GF-D8 (cell line): ENCODE data around the gene DENND2C.

Experiments used
- DNase-seq: peaks from one replicate; lab custom pipeline; 2025; lab: John Stamatoyannopoulos, UW

The DENND2C gene, protein sequence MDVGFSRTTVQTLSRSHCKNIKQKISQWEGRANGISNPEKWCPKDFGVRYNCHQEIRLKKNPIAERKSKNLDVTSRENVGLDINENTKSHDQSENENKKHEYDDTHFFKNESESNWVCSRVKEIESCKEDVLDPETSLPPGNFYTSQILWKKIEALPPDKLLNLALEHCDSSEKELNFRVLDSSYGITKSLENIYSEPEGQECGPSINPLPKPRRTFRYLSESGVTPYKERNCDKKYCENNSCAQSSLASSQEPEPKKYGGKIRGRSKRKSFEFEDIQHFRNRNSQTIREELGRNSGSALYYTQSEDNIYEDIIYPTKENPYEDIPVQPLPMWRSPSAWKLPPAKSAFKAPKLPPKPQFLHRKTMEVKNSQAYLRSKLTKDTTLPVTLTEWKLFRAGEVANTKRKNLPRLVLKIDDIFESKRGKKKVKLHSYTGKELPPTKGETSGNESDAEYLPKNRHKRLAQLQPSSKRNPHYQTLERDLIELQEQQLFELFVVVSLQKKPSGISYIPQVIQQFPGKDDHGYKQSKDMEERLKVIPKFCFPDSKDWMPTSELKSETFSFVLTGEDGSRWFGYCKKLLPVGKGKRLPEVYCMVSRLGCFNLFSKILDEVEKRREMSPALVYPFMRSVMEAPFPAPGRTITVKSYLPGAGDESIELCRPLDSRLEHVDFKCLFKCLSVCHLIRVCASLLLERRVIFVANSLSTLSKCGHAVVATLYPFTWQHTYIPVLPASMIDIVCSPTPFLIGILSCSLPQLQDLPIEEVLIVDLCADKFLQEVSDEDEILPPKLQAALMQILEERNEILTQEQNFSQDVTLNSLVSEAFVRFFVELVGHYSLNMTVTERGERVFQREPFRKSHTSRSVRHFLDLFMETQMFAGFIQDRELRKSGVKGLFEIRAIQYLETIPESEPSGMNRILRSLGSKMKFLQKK

DNA sequence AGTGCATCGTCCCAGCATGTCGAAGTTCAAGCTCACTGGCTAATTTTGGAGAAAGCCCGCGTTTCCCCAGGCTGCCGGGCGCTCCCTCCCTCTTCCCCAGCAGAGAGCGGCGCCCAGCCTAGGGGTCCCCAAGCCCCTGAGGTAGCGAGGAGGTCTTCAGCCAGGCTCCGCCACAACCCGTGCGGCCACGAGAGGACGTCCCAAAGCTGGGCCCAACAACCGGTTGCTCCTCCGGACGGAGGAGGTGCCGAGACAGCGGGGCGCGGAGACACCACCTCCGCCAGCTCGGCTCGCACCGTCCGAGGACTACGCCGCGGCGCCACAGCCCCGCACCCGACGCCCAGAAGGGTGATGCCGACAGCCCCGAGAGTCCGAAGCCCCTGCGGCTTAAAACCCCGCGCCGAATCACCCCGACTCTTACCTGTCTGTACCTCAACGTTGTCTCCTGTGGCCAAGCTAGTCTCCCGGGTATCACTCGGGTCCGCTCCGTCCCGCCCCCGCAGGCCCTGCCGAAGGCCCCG, at the start of gene DENND2C:
TSS of gene DENND2C (minus strand) at position 488 of the 521 bp plus-strand sequence. CDS start 44,065 bp downstream, outside the sequence.
- no peak for DNase-seq

DNA sequence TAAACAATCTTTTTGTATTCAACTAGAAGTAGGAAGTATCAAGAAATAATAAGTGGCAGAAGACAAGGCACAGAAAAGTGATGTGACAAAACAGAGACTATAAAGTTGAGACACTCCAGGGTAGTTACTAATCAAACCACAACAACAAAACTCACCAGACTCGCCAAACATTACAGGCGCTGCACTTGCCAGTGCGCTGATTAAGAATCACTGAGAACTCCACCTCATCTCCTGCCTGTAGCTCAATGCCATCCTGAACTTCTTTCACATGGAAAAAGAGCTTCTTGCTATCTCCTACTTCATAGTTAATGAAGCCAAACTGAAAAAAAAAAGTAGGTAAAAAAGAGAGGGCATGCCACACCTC, 49.6 kb upstream of the DENND2C start:
- DNase-seq: no peak

DNA sequence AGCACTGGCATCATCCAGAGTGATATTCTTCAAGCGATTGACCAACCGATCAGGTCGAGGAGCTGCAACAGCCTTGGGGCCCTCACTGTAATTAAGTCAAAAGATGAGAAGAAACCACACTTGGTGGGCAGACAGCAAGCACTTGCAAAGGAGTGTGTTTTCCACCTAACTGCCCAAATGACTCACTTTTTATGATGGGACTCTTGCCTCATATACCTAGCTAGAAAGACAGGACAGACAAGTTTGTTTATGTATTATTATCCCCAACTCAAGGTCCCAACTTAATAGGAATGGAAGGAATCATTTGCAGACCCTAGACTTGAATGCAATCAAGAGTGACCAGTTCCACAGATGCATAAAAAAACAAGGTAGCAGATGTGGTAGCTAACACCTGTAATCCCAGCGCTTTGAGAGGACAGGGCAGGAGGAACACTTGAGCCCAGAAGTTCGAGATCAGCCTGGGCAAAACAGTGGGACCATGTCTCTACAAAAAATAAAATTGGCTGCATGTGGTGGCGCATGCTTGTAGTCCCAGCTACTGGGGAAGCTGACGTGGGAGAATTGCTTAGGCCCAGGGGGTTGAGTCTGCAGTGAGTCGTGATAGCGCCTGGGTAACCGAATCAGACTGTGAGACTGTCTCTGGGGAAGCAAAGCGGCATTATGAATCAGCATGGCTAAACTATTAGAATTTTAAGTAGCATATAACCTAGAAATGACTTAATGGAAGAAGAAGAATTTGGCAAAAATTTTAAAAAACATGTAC, 49.0 kb upstream of the DENND2C start:
- no peak for DNase-seq

DNA sequence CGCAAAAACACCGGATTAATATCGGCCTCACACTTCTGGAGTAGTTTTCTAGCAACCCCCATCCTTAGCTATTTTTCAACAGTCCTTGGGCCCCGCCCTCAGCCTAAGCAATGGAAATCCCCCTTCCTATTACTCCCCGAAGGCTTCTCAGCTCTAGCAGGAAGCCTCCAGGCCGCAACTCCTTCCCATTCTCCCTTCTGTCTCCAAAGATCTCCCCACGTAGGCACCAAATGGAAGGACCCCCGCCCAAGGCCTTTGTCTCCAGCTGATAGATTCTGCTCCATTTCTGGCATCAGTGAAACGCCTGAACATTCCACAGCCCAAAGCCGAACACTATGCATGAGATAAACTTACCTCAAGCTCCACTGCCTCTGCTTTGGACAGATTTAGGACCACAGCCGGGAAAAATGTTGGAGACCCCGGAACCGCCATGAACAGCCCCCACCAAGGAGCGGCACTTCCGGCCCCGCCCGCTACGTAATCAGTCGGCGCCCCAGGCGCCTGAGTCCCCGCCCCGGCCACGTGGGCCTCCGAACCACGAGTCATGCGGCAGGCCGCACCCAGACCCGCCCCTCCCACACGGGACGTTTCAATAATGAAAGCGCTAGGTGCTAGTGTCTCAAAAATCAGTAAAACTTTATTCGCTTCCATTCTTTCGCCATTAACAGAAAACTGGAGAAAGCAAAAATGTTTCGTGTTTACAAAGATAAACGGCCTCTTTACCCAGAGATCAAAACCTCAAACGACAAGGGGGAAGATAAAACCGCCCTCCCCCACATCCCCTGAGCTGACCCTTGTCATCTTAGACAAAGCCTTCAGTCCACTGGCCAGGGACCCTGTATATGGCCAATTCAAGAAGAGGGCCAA, 46.7 kb upstream of the DENND2C start, which contains the start of gene NRAS:
TSS of gene NRAS (minus strand) at position 468 of the 867 bp plus-strand sequence. CDS start 611 bp downstream, outside the sequence.
- DNase-seq: peak; percentile 72

DNA sequence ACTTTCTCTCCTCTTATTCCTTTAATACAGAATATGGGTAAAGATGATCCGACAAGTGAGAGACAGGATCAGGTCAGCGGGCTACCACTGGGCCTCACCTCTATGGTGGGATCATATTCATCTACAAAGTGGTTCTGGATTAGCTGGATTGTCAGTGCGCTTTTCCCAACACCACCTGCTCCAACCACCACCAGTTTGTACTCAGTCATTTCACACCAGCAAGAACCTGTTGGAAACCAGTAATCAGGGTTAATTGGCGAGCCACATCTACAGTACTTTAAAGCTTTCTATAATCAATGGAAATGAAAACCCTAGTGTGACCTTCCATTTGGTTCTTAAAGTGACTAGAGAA, 46.1 kb upstream of the DENND2C start:
- no peak for DNase-seq

DNA sequence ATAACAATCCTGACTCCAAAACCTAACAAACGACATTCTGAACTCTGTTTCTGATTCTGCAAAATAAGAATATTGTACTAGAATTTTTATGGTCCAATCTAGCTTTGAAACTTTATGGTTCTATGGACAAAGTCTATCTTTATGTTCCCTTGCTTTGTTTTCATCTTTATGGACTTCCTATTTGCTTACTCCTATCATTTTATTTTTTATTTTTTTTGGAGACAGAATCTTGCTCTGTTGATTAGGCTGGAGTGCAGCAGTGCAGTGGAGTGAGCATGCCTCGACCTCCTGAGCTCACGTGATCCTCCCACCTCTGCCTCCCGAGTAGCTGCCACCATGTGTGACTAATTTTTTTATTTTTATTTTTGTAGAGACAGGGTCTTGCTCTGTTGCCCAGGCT, 43.1 kb upstream of the DENND2C start:
- no peak for DNase-seq

DNA sequence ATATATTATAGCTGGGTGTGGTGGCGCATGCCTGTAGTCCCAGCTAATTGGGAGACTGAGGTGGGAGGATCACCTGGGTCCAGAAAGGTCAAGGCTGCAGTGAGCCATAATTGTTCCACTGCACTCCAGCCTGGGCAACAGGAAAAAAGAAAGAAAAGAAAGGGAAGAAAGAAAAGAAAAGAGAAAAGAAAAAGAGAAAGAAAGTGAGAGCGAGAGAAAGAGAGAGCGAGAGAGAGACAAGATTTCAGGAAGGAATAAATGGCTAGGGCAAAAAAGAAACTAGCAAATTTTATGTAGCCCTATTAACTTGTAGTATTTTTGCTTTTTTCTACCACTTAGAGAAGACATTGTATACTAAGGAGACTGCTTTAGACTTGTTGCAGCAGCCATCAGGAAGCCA, 40.5 kb upstream of the DENND2C start:
- DNase-seq: no peak

DNA sequence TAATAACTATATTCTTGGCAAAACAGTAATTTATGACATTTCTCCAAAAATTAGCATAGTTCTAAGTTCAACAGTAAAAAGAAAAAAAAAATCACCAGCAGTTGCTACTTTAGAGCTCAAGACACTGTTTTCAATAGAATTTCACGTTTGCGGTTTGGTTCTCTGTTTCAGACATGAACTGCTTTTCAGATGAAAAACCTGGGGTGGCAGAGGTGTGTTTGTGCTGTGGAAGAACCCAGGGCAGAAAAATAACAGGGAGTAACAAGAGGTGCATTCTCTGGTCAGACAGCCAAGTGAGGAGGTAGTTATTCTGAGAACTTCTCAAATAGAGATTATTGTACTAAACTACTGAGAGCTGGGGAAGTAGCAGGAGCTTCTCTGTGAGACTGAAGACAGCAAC, 37.8 kb upstream of the DENND2C start:
- no peak for DNase-seq

DNA sequence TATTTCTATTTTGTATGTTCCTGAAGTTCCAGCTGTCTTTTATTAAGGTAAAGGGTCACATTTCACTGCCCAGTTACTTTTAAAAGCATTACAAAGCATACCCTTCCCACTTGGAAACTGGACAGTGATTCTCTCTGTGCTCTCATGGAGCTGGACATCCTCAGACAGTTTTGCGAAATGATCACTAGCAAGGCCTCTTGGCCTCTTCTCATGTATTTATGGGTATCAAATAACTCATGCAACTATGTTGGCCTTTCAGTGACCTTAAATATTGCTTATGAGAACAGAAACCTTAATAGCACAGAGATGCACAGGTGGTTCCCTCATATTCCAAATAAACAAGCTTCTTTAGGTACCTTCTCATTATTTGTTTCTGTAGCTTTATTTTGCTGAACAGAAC, 33.4 kb upstream of the DENND2C start:
- no peak for DNase-seq

DNA sequence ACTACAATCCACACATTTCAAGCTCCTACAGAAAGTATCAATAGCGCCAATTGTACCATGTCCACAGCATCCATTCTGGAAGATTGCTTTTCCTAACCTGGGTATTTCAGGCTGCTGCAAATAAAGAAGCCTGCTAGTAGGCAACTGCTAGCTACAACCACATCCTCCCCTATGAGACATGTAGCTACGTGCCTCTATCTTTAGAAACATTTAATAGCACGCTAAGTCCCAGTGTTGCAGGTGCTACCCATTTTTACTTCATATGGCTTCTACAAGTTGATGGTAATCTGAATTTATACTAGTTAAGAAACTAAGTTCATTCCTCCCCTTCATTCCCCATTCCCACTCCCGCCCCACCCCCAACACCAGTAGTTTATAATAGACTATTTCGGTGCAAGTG, 32.9 kb upstream of the DENND2C start:
- DNase-seq: no peak

DNA sequence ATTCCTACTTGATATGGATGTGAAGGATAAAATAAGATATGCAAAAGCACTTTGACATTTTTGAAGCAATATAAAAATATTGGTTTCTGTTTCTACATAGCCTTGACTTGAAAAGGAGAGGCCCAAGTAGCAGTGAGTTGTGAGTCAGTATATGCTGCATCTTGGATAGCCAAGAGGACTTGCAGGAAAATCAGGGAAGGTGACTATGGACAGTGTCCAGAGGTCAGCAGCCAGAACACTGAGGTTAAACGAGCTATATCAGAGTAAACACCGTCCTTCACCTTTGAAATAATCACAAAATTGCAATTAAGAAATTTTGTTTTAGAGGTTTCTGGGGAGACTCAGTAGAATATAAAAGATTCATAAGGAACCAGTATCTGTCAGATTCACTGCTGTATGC, 32.1 kb upstream of the DENND2C start:
- no peak for DNase-seq

DNA sequence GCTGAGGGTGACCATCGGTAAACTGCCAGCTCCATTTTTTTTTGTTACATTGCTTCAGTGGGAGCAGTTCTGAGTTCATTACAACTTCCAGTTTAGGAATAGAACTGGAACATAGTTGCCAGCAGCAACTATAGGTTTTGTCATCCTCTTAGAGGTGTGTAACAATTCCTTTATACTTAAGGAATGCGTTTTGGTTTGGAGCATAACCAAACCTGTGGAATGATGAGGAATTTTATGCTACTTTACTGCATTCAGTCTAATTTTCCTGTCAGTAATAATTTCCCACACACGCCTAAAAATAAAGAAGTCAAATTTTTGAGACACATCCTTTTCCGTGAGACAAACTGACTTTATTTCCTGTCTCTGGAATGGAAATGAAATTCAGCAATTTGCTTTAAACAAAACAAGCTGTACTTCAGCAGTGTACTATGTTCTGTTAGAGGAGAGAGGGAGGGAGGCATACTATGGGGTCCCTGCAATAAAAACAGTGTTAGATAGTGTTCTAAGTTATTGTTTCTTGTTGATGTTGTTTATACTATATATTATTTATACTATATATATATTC, 30.3 kb upstream of the DENND2C start:
- DNase-seq: no peak

DNA sequence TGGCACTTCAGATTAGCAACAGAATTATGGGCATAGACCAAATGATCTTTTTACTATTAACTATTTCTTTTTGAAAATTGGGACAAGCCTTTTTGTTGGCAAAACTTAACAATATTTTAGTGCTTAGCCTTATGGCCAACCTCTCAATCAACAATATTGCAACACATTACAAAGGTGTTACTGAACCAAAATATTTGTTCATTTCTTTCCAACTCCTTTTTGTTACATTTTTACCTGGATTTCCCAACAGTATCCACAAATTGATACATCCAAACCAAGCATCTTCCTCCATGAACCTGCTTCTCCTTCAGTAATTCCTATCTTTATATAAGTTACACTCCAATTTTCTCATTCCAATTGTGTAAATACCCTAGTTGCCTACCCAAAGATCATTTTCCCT, 27.0 kb upstream of the DENND2C start:
- DNase-seq: no peak

DNA sequence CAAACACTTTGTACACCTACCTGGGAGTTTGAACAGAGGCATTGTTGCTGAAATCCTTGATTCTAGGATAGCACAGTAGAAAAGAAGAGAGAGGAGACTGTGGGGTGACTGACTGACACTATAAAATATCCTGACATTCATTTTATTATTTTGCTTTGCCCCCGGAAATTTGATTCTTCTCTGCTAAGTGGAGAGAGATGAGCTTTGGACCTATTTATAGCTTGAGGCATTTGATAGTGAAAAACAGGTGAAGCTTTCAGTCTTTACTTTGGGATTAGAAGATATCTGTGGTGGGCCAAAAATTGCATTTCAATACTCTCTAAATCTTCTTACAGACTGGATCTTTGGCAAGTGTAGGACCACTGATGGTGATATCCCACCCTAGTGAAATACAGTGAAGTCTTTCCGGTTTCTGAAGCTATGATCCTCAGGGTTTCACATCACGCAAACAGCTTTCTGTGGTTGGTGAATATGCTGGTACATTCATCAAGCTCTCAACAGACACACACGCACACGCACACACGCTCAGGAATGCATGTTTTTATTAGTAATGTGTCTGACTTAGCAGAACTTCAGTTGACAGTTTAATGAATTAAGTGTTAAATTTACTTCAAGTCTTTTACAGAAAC, 25.7 kb upstream of the DENND2C start, which contains the start of gene AMPD1:
TSS of gene AMPD1 (minus strand) at position 117 of the 629 bp plus-strand sequence. CDS start at position 42, 75 bp downstream.
- no peak for DNase-seq

DNA sequence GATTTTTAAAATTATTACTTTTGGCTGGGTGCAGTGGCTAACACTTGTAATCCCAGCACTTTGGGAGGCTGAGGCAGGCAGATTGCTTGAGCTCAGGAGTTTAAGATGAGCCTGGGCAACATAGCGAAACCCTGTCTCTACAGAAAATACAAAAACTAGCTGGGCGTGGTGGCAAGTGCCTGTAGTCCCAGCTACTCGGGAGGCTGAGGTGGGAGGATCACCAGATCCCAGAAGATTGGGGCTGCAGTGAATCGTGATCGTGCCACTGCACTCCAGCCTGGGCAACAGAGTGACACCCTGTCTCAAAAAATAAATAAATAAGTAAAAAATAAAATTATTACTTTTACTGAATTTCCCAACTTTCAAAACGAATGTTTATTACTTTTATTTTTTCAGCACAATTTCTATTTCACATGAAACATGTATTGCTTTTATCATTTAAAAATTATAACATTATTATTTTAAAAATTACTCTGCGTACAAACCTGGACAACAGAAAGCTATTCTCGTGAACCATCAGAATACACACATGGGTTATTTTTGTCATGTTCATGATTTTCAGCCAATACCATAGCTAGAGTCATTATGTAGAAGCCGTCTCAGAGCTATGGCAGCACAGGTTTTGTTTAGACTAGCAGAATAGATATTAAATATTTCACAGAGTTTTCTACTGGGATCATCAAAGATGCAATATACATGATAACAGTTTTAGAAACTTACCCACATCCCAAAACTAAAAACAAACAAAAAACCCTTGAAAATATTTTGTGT, 24.9 kb upstream of the DENND2C start:
- DNase-seq: no peak

DNA sequence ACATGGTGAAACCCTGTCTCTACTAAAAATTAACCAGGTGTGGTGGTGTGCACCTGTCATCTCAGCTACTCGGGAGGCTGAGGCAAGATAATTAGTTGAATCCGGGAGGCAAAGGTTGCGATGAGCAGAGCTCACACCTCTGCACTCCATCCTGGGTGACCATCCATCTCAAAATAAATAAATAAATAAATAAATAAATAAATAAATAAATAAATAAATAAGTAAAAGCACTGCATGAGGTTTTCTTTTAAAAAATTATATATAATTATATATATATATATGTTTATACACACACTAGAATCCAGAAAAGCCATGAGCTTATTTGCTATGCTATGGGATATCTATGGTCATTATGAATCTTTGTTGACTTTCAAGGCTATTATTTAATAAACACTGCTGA, 23.1 kb upstream of the DENND2C start:
- DNase-seq: no peak

DNA sequence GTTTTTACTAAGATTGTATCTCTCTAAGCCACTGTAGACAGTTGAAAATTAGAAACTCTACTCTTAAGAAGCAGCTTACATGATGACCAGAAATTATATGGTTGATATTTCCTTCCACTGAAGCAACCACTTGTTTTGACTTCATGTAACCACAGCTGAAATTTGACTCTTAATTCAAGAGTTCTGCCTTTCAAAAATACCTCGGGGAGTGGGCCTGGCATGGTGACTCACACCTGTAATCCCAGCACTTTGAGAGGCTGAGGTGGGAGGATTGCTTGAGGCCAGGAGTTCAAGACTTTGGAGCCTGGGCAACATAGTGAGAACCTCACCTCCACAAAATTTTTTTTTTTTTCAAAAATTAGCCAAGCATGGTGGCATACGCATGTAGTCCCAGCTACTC, 21.2 kb upstream of the DENND2C start:
- no peak for DNase-seq

DNA sequence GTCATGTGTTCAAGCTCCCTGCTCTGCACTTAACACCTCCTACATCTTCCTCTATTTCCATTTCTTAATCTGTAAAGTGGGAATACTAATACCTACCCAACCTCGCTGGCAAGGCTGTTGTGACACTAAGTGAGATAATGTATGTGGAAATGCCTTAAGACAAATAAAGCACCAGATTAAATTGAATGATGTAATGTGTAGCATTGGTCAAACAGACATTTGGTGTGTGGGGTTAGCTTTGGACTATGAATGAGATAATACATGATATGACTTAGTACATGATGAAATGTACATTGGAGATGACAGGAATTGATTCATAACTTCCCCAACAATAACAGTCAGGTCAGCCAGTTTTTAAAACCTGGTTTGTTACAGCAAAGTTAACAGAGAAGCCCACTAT, 20.3 kb upstream of the DENND2C start:
- no peak for DNase-seq

DNA sequence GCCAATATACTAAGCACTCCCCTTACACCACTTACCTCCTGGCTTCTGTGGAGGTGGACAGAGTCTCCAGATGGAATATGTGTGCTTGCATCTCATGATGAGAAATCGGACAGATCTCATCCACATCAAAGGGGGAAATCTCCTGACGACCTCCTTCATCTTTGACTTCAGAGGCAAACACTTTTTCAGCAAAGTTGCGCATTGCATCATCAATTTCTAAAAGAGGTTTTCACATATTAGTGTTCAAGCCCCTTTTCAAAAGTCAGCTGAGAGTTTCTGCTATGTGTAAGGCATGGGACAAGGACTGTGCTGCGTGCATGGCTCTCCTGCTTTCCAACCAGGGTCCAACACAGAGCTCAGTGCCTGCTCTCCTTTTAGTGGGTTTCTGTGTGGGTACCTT, 18.7 kb upstream of the DENND2C start:
- no peak for DNase-seq
